ENCODE data around the gene LCN12. TPM values are rescaled to one million over a fixed set of nuclear protein-coding genes. Genes with fewer than 3 reads are reported as not detected.

Gene LCN12
- polyA plus RNA-seq, 1 of the 3 experiments (the other 2 are of a cell fraction): 0.87 TPM

GRCh38 chr9:136979769-136980587 lies 27.9 kb downstream of the LCN12 start (continued):
- TF ChIP-seq MXI1 (IDR thresholded peaks at IDR 0.05; ENCODE audit: low read depth, low read length) (no peak), USF1 (IDR thresholded peaks at IDR 0.05; ENCODE audit: borderline replicate concordance, low read depth) (no peak), RAD21 (IDR thresholded peaks at IDR 0.05; ENCODE audit: low read length) (no peak), PBX3 (IDR thresholded peaks at IDR 0.05) (no peak)

DNA sequence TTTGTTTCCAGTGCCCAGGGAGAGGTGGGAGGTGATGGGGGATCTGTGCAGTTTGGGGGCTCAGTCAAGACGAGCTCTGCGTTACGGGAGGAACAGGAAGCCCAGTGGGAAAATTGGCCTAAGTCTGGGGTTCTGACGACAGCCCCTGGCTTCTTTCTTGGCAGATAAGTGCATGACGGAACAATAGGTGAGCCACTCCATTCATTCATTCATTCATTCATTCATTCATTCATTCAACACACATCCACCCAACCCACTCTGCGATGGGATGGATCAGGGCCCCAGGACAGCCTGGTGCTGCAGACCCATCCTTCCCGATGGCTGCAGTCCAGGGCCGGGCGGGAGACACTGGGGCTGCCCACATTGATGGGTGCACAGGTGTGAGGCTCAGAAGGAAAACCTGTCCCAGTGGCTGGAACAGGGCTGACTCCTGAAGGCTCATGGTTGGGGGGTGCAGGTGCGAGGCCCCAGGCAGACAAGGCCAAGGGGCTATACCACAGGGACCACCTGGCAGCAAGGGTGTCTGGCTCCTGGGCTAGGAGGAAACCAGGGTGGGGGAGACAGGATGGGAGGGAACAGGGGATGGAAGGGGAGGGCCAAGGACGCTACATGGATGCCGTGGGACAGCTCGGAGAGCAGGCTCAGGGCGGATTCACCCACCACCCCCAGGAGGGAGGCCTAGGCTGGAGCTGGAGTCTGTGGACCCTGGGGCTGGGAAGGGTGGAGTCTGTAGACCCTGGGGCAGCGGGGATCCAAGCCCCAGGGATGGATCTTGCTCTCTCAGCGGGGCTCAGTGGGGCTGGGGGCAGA lies 28.8 kb downstream of the LCN12 start:
- Histone ChIP-seq H3F3A (replicated peaks; ENCODE audit: insufficient read depth) (peaks cover 4% of the 10 kb centered on the region), H3K27me3 (ENCODE audit: insufficient read depth) (no peaks in the 10 kb centered on the region), H3K9me2 (no peaks in the 10 kb centered on the region), H4K20me1 (ENCODE audit: insufficient read depth) (no peaks in the 10 kb centered on the region), H2AFZ (ENCODE audit: low read depth) (no peak overlapping the region), H3K4me2 (no peak overlapping the region), H3K79me2 (ENCODE audit: insufficient read depth) (no peaks in the 10 kb centered on the region), H3K9me3 (no peaks in the 10 kb centered on the region), H3K4me3 (ENCODE audit: low read depth in 2 of 2, low read length in 1 of 2) (no peak overlapping the region), H3K4me1 (ENCODE audit: control insufficient read depth in 1 of 2, insufficient read depth in 2 of 2, low read depth in 1 of 2, low read length in 1 of 2) (peaks cover 0 to 18% of the 10 kb centered on the region in 2 experiments; a peak in 1 of 4 replicates), H3K27ac (ENCODE audit: low read depth in 2 of 2, low read length in 1 of 2) (no peak overlapping the region), H3K9ac (no peak overlapping the region), H3K36me3 (replicated peaks in 1 of 2; ENCODE audit: control insufficient read depth in 1 of 2, insufficient read depth in 2 of 2, low read length in 1 of 2) (no peaks in the 10 kb centered on the region)
- ChIA-PET CTCF (interaction anchor here (1.1 to 3.6 kb wide), 4 partner anchors 10 to 54 kb away, joined by 3 to 14 read pairs (median 9); partner anchors contain the start of gene ABCA2), POLR2A (no interaction called here)
- no peak for DNase-seq
- TF ChIP-seq CHD2 (IDR thresholded peaks at IDR 0.05; ENCODE audit: low read length, partially characterized antibody) (no peak), TAF1 (IDR thresholded peaks at IDR 0.05; ENCODE audit: borderline replicate concordance, low read depth, low read length) (no peak), FOXJ3 (CRISPR knock-in tag; IDR thresholded peaks at IDR 0.05) (no peak), USF1 (IDR thresholded peaks at IDR 0.05; ENCODE audit: borderline replicate concordance, low read depth) (no peak)
- WGBS (ENCODE audit: low lambda C conversion rate): 94% methylated on average over 14 of the region's 16 CpGs

DNA sequence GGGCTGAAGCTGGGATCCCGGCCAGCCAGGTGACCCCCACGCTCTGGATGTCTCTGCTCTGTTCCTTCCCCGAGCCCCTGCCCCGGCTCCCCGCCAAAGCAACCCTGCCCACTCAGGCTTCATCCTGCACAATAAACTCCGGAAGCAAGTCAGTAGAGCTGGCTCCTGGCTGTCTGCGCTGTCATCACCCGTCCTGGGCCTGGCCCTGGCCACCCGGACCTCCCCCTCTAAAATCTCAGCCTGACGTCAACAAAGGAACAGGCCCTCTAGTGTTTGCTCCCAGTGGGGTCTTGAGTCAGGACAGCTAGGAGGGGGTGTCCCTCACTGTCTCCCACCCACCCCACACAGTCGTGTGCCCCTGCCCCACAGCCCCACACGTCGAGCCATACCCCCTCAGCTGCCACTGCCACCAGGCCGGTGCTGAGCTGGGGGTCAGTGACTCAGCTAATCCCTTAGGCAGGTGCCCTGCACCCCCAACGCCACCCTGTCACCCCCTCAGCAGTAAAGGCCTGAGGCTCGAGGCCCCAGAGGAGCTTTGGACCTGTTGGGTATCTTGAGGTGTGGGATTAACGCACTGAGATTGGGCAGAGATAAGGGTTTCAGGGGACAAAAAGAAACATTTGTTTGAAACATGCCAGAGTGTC lies 29.6 kb downstream of the LCN12 start:
- Histone ChIP-seq H3K27ac (ENCODE audit: low read depth in 2 of 2, low read length in 1 of 2) (no peak overlapping the region), H3K36me3 (replicated peaks in 1 of 2; ENCODE audit: control insufficient read depth in 1 of 2, insufficient read depth in 2 of 2, low read length in 1 of 2) (no peaks in the 10 kb centered on the region), H3F3A (replicated peaks; ENCODE audit: insufficient read depth) (peaks cover 4% of the 10 kb centered on the region), H3K9ac (no peak overlapping the region), H2AFZ (ENCODE audit: low read depth) (no peak overlapping the region), H3K4me1 (ENCODE audit: control insufficient read depth in 1 of 2, insufficient read depth in 2 of 2, low read depth in 1 of 2, low read length in 1 of 2) (peaks cover 0 to 15% of the 10 kb centered on the region in 2 experiments; a peak in 1 of 4 replicates), H3K4me3 (ENCODE audit: low read depth in 2 of 2, low read length in 1 of 2) (no peak overlapping the region), H3K27me3 (ENCODE audit: insufficient read depth) (no peaks in the 10 kb centered on the region), H3K9me2 (no peaks in the 10 kb centered on the region), H4K20me1 (ENCODE audit: insufficient read depth) (no peaks in the 10 kb centered on the region), H3K4me2 (no peak overlapping the region), H3K9me3 (no peaks in the 10 kb centered on the region), H3K79me2 (ENCODE audit: insufficient read depth) (no peaks in the 10 kb centered on the region)
- 69% methylated on average over 12 of the region's 17 CpGs for WGBS (ENCODE audit: low lambda C conversion rate)
- ChIA-PET CTCF (interaction anchor here (1.1 to 3.6 kb wide), 5 partner anchors 9 to 53 kb away, joined by 3 to 14 read pairs (median 7); partner anchors contain the start of gene ABCA2), POLR2A (no interaction called here)
- no peak for DNase-seq
- TF ChIP-seq MXI1 (IDR thresholded peaks at IDR 0.05; ENCODE audit: low read depth, low read length) (no peak), CHD2 (IDR thresholded peaks at IDR 0.05; ENCODE audit: low read length, partially characterized antibody) (no peak), RAD21 (IDR thresholded peaks at IDR 0.05; ENCODE audit: low read length) (no peak), EP300 (IDR thresholded peaks at IDR 0.05; ENCODE audit: borderline replicate concordance in 1 of 2, low read depth in 1 of 2, low read length in 1 of 2) (no peak), RXRA (IDR thresholded peaks at IDR 0.05; ENCODE audit: borderline replicate concordance, low read depth) (no peak), MEF2A (IDR thresholded peaks at IDR 0.05; ENCODE audit: borderline replicate concordance, low read depth) (no peak), RFX5 (IDR thresholded peaks at IDR 0.05; ENCODE audit: low read length) (no peak), USF1 (IDR thresholded peaks at IDR 0.05; ENCODE audit: borderline replicate concordance, low read depth) (no peak)

All from SK-N-SH (cell line).